Stimulated activated CD4-positive, alpha-beta T cell treated with anti-CD3 and anti-CD28 coated beads, Interleukin-1b, Interleukin-23, amount 100 ng/mL, for 4 hours (primary cell): ENCODE data around the gene GDF7.

Source experiments
- DNase-seq, 2 donors: peaks; one replicate each; pipeline ENCODE4 v3.0.0-alpha.2; 2020; ENCODE audit warnings: low read depth in 2 of 2

GDF7 gene

GRCh38 chr2:20645301-20645701 lies 21.6 kb upstream of the GDF7 start:
- DNase-seq: no peak

GRCh38 chr2:20645761-20646160 lies 21.2 kb upstream of the GDF7 start:
- DNase-seq: no peak

- DNase-seq: no peak
Measured at GRCh38 chr2:20646446-20646845, 20.5 kb upstream of the GDF7 start.

GRCh38 chr2:20647211-20647610 lies 19.7 kb upstream of the GDF7 start:
- no peak for DNase-seq

- no peak for DNase-seq
Measured at GRCh38 chr2:20647738-20648137, 19.2 kb upstream of the GDF7 start.

- no peak for DNase-seq
Measured at GRCh38 chr2:20648206-20648605, 18.7 kb upstream of the GDF7 start.

GRCh38 chr2:20648831-20649230 lies 18.1 kb upstream of the GDF7 start:
- no peak for DNase-seq

- no peak for DNase-seq
Measured at GRCh38 chr2:20649576-20649975, 17.4 kb upstream of the GDF7 start.

GRCh38 chr2:20649976-20650375 lies 17.0 kb upstream of the GDF7 start:
- no peak for DNase-seq

- no peak for DNase-seq
Measured at GRCh38 chr2:20650393-20650876, 16.5 kb upstream of the GDF7 start.

- peak; percentile 76 to 88 for DNase-seq
Measured at GRCh38 chr2:20650877-20651730, 15.8 kb upstream of the GDF7 start, which contains the start of gene HS1BP3. Gene HS1BP3 (minus strand): TSS chr2:20651098. CDS start chr2:20651063, 35 bp downstream.

- no peak for DNase-seq
Measured at GRCh38 chr2:20651731-20652099, 15.2 kb upstream of the GDF7 start.

GRCh38 chr2:20652141-20652540 lies 14.8 kb upstream of the GDF7 start:
- no peak for DNase-seq

- DNase-seq: no peak
Measured at GRCh38 chr2:20652673-20653575, 14.0 kb upstream of the GDF7 start.

GRCh38 chr2:20653695-20654534 lies 13.0 kb upstream of the GDF7 start:
- DNase-seq: no peak

- DNase-seq: no peak
Measured at GRCh38 chr2:20654535-20654813, 12.5 kb upstream of the GDF7 start.

GRCh38 chr2:20656561-20656960 lies 10.4 kb upstream of the GDF7 start:
- no peak for DNase-seq

- DNase-seq: no peak
Measured at GRCh38 chr2:20657522-20658235, 9.3 kb upstream of the GDF7 start.

- no peak for DNase-seq
Measured at GRCh38 chr2:20660506-20661420, 6.2 kb upstream of the GDF7 start.
